RPMI8226 (cell line): Measurements from ENCODE around the gene MFNG.
"Not testable (repeated sequence)": the region's sequence is repeated elsewhere in the genome, so short reads cannot be mapped to it uniquely, and the experiment has no call there.

ENCODE experiments used
- DNase-seq: peaks from one replicate; pipeline ENCODE4 v3.0.0-alpha.2; 2015

The MFNG gene

GRCh38 chr22:37486224-37486845 is at the start of gene MFNG:
Gene MFNG (minus strand): TSS chr22:37486384. CDS start chr22:37486177, 207 bp downstream.
- DNase-seq, result peak; percentile 95

GRCh38 chr22:37535159-37535558 is 49.0 kb upstream of the MFNG start:
- DNase-seq, result no peak

GRCh38 chr22:37534445-37534844 is 48.3 kb upstream of the MFNG start:
- DNase-seq, result no peak

GRCh38 chr22:37533995-37534394 is 47.8 kb upstream of the MFNG start:
- DNase-seq, result peak; percentile 38

GRCh38 chr22:37529652-37530345 is 43.6 kb upstream of the MFNG start:
- DNase-seq, result peak; percentile 70

- DNase-seq, result not testable (repeated sequence)
Observed at GRCh38 chr22:37527952-37528351, 41.8 kb upstream of the MFNG start.

- not testable (repeated sequence) for DNase-seq
Observed at GRCh38 chr22:37527081-37527752, 41.0 kb upstream of the MFNG start.

GRCh38 chr22:37526376-37526775 is 40.2 kb upstream of the MFNG start:
- DNase-seq, result no peak

- DNase-seq, result no peak
Observed at GRCh38 chr22:37525746-37526350, 39.7 kb upstream of the MFNG start.

GRCh38 chr22:37525073-37525745 is 39.0 kb upstream of the MFNG start:
- DNase-seq, result no peak

GRCh38 chr22:37522482-37522881 is 36.3 kb upstream of the MFNG start:
- no peak for DNase-seq

- peak; percentile 26 for DNase-seq
Observed at GRCh38 chr22:37521236-37521739, 35.1 kb upstream of the MFNG start.

- DNase-seq, result no peak
Observed at GRCh38 chr22:37520776-37521191, 34.6 kb upstream of the MFNG start.

GRCh38 chr22:37519268-37520195 is 33.3 kb upstream of the MFNG start, which contains the start of gene CARD10:
Gene CARD10 (minus strand): TSS chr22:37519415. CDS start chr22:37519200, 215 bp downstream.
- DNase-seq, result peak; percentile 69

GRCh38 chr22:37518509-37519267 is 32.5 kb upstream of the MFNG start:
- DNase-seq, result peak; percentile 25

- no peak for DNase-seq
Observed at GRCh38 chr22:37517826-37518450, 31.8 kb upstream of the MFNG start.

- no peak for DNase-seq
Observed at GRCh38 chr22:37516456-37516855, 30.3 kb upstream of the MFNG start.

GRCh38 chr22:37515901-37516300 is 29.7 kb upstream of the MFNG start:
- no peak for DNase-seq

- DNase-seq, result no peak
Observed at GRCh38 chr22:37514526-37515051, 28.4 kb upstream of the MFNG start.
